ENCODE results near the gene PDHX.

- TF ChIP-seq CTCF (IDR thresholded peaks at IDR 0.05) (no peak), POLR2AphosphoS5 (IDR thresholded peaks at IDR 0.05) (no peak)
These were observed 122.0 kb downstream of the PDHX start for GRCh38 chr11:35038211-35038928.

All from gastroesophageal sphincter (tissue), 3 donors.